NCI-H2107 treated with DMSO at 0.1 percent for 48 hours (cell line): ENCODE data around the gene XPR1.
"Not testable (repeated sequence)": the region's sequence is repeated elsewhere in the genome, so short reads cannot be mapped to it uniquely, and the experiment has no call there.

Experiments used
- DNase-seq: peaks from one replicate; lab custom pipeline; 2025; ENCODE audit not compliant: unreplicated experiment; lab: John Stamatoyannopoulos, UW

The XPR1 gene

GRCh38 chr1:180711260-180711659, 79.4 kb downstream of the XPR1 start:
- DNase-seq, result not testable (repeated sequence)

GRCh38 chr1:180720753-180721152, 88.9 kb downstream of the XPR1 start:
- no peak for DNase-seq

GRCh38 chr1:180722586-180722985, 90.8 kb downstream of the XPR1 start:
- no peak for DNase-seq

GRCh38 chr1:180724055-180724454, 92.2 kb downstream of the XPR1 start:
- no peak for DNase-seq

- not testable (repeated sequence) for DNase-seq
These were observed 94.2 kb downstream of the XPR1 start for GRCh38 chr1:180726024-180726423.

GRCh38 chr1:180727751-180728150, 95.9 kb downstream of the XPR1 start:
- not testable (repeated sequence) for DNase-seq

- no peak for DNase-seq
These were observed 96.8 kb downstream of the XPR1 start for GRCh38 chr1:180728472-180729106.

- DNase-seq, result no peak
These were observed 99.3 kb downstream of the XPR1 start for GRCh38 chr1:180731131-180731530.

- DNase-seq, result no peak
These were observed 101.0 kb downstream of the XPR1 start for GRCh38 chr1:180732866-180733265.

- no peak for DNase-seq
These were observed 102.5 kb downstream of the XPR1 start for GRCh38 chr1:180734366-180734765.

GRCh38 chr1:180742663-180743062, 110.8 kb downstream of the XPR1 start:
- no peak for DNase-seq

GRCh38 chr1:180743868-180744267, 112.0 kb downstream of the XPR1 start:
- no peak for DNase-seq

GRCh38 chr1:180745098-180745497, 113.3 kb downstream of the XPR1 start:
- DNase-seq, result no peak

- no peak for DNase-seq
These were observed 120.1 kb downstream of the XPR1 start for GRCh38 chr1:180751921-180752320.

- no peak for DNase-seq
These were observed 122.6 kb downstream of the XPR1 start for GRCh38 chr1:180754453-180754852.

- no peak for DNase-seq
These were observed 125.8 kb downstream of the XPR1 start for GRCh38 chr1:180757657-180758056.

GRCh38 chr1:180762796-180763195, 131.0 kb downstream of the XPR1 start:
- no peak for DNase-seq

- no peak for DNase-seq
These were observed 133.3 kb downstream of the XPR1 start for GRCh38 chr1:180765151-180765550.

GRCh38 chr1:180769889-180770288, 138.1 kb downstream of the XPR1 start:
- no peak for DNase-seq

GRCh38 chr1:180773210-180773865, 141.5 kb downstream of the XPR1 start:
- no peak for DNase-seq

- DNase-seq, result no peak
These were observed 144.0 kb downstream of the XPR1 start for GRCh38 chr1:180775801-180776200.

- DNase-seq, result no peak
These were observed 145.4 kb downstream of the XPR1 start for GRCh38 chr1:180777072-180777689.
